Measurements from ENCODE around the gene ETV7.
"Not testable (repeated sequence)": the region's sequence is repeated elsewhere in the genome, so short reads cannot be mapped to it uniquely, and the experiment has no call there.

The ETV7 gene

GRCh38 chr6:36382976-36383375, 4.5 kb downstream of the ETV7 start:
- no peak for DNase-seq

GRCh38 chr6:36381502-36382389, 5.7 kb downstream of the ETV7 start:
- DNase-seq = no peak

- no peak for DNase-seq
These were observed 7.3 kb downstream of the ETV7 start for GRCh38 chr6:36380166-36380565.

- no peak for DNase-seq
These were observed 8.5 kb downstream of the ETV7 start for GRCh38 chr6:36378936-36379335.

- DNase-seq = no peak
These were observed 9.1 kb downstream of the ETV7 start for GRCh38 chr6:36378243-36378920.

GRCh38 chr6:36377594-36377993, 9.9 kb downstream of the ETV7 start:
- DNase-seq = no peak

GRCh38 chr6:36376742-36377141, 10.7 kb downstream of the ETV7 start:
- no peak for DNase-seq

GRCh38 chr6:36376183-36376582, 11.3 kb downstream of the ETV7 start:
- DNase-seq = no peak

- no peak for DNase-seq
These were observed 11.8 kb downstream of the ETV7 start for GRCh38 chr6:36375644-36376155.

GRCh38 chr6:36374972-36375371, 12.5 kb downstream of the ETV7 start:
- no peak for DNase-seq

- DNase-seq = no peak
These were observed 13.3 kb downstream of the ETV7 start for GRCh38 chr6:36374194-36374593.

- DNase-seq = no peak
These were observed 14.0 kb downstream of the ETV7 start for GRCh38 chr6:36373368-36374019.

GRCh38 chr6:36372088-36372487, 15.4 kb downstream of the ETV7 start:
- no peak for DNase-seq

GRCh38 chr6:36371211-36371610, 16.3 kb downstream of the ETV7 start:
- no peak for DNase-seq

- no peak for DNase-seq
These were observed 16.8 kb downstream of the ETV7 start for GRCh38 chr6:36370638-36371037.

- DNase-seq = no peak
These were observed 18.3 kb downstream of the ETV7 start for GRCh38 chr6:36368921-36369865.

- DNase-seq = no peak
These were observed 19.0 kb downstream of the ETV7 start for GRCh38 chr6:36368421-36368820.

GRCh38 chr6:36367743-36368142, 19.7 kb downstream of the ETV7 start:
- DNase-seq = no peak

GRCh38 chr6:36364669-36365479, 22.6 kb downstream of the ETV7 start:
- DNase-seq = no peak

GRCh38 chr6:36364061-36364635, 23.3 kb downstream of the ETV7 start:
- DNase-seq = not testable (repeated sequence)

GRCh38 chr6:36363371-36363752, 24.1 kb downstream of the ETV7 start:
- not testable (repeated sequence) for DNase-seq
